Central memory CD8-positive, alpha-beta T cell (primary cell): ENCODE data around the gene NT5C1A.

Experiments
- ATAC-seq: fragments of 150-1000 bp; cut with Tn5 transposase; replicated peaks from 2 replicates; pipeline ENCODE4 v1.10.0; 2022; ENCODE audit warnings: mild to moderate bottlenecking, moderate FRiP score, moderate number of reproducible peaks; ENCODE audit not compliant: poor library complexity, severe bottlenecking; ENCODE audit errors: extremely low read depth
- DNase-seq, 2 donors: peaks; one replicate each; pipeline ENCODE4 v3.0.0; 2021; ENCODE audit warnings: low spot score in 2 of 2
- H3K27ac Mint-ChIP-seq: one replicate; pipeline ENCODE4 v1.8.0; 2022; ENCODE audit warnings: low read depth, mild to moderate bottlenecking, moderate library complexity, mixed read lengths
- H3K27me3 Mint-ChIP-seq: one replicate; pipeline ENCODE4 v1.8.0; 2022; ENCODE audit warnings: mixed read lengths
- H3K36me3 Mint-ChIP-seq: one replicate; pipeline ENCODE4 v1.8.0; 2022; ENCODE audit warnings: mild to moderate bottlenecking, moderate library complexity, mixed read lengths; ENCODE audit not compliant: insufficient read depth
- H3K4me1 Mint-ChIP-seq: one replicate; pipeline ENCODE4 v1.8.0; 2022; ENCODE audit warnings: mixed read lengths
- H3K4me3 Mint-ChIP-seq: one replicate; pipeline ENCODE4 v1.8.0; 2022; ENCODE audit warnings: mild to moderate bottlenecking, moderate library complexity, mixed read lengths
- H3K9me3 Mint-ChIP-seq: one replicate; pipeline ENCODE4 v1.8.0; 2022; ENCODE audit warnings: mixed read lengths

Gene NT5C1A

DNA sequence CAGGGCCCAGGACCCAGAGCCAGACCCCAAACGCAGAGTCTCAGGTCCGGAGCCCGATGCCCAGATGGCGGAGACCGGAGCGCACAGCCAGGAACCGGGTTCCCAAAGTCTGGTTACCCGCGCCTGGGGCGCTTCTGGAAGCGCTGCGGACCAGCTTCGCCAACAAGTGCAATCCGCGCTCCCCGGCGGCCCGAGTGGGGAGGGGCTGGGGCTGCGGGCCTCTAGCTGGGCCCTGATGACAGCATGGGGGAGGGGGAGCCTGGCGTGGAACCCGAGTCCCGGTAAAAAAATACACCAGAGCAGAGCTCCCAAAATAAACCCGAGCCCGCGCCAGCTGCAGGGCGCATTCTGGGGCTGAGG, 494 bp downstream of the NT5C1A start:
- Mint-ChIP-seq H3K36me3 (no peaks in the 10 kb centered on the region), H3K27ac (no peak overlapping the region), H3K4me3 (no peak overlapping the region), H3K4me1 (no peaks in the 10 kb centered on the region), H3K27me3 (peaks cover 51% of the 10 kb centered on the region), H3K9me3 (no peaks in the 10 kb centered on the region)
- ATAC-seq = no peak
- DNase-seq = no peak

DNA sequence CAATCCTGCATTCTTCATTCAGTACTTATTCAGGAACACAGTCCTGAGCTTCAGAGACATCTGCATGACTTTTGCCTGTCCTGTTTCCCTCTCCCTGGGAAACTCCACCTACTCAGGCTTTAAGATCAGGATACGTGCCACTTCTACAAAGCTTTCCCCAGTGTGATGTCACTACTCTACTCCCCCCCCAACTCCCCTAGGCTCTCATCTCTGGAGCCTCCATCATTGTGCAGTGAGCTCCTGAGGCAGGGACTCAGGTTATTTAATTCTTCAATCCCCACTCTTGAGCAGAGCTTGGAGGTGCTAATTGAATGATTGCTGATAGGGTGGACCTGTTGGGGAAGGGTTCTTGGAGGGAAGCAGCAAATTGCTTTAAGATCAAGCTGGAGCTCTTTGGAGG, 1.2 kb downstream of the NT5C1A start:
- Mint-ChIP-seq H3K9me3 (no peaks in the 10 kb centered on the region), H3K4me3 (no peak overlapping the region), H3K36me3 (no peaks in the 10 kb centered on the region), H3K27me3 (peaks cover 51% of the 10 kb centered on the region), H3K27ac (no peak overlapping the region), H3K4me1 (no peaks in the 10 kb centered on the region)
- DNase-seq (no peak), ATAC-seq (no peak)

DNA sequence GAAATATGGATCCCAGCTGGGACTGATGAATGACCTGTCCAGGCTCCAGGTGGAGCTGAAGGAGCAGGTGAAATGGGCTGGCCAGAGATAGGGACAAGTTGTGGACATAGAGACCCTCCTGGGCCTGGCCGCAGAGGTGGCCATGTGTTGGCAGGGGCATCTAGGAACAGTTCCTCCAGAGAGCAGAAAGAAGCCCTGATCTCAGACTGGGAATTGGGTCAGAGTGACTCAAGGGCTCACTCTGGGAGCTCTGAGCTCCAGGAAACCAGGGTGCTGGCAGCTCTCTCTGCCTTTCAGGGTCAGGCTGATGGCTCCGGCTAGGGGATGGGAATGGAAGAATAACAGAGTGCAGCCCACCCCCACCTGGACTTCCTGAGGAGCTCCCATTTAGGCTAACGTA, 3.0 kb downstream of the NT5C1A start:
- no peaks in the 10 kb centered on the region for H3K36me3 Mint-ChIP-seq
- H3K27me3 Mint-ChIP-seq = peaks cover 46% of the 10 kb centered on the region
- no peak overlapping the region for H3K4me3 Mint-ChIP-seq
- no peaks in the 10 kb centered on the region for H3K9me3 Mint-ChIP-seq
- no peak for DNase-seq
- no peaks in the 10 kb centered on the region for H3K4me1 Mint-ChIP-seq
- no peak for ATAC-seq
- H3K27ac Mint-ChIP-seq = no peak overlapping the region

DNA sequence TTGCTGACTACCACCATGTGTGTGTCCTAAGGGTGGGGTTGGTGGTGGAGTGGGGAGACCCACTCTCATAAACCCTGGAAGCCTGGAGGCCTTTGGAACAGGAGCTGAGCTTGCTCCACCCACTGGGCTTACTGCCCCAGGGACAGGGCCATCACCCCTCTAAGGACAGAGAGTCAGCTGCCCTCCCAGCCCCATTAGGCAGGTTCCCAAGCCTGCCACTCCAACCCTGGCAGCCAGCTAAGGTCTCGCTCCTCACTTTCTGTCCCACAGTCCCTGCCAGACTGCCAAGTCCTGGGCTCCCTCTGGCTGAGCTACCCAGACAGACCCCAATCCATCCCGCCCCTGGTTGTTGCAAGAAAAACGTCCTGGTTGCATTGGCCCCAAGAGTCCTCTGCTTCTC, 3.8 kb downstream of the NT5C1A start:
- Mint-ChIP-seq H3K36me3 (no peaks in the 10 kb centered on the region), H3K9me3 (no peaks in the 10 kb centered on the region), H3K4me3 (no peak overlapping the region), H3K27me3 (peaks cover 38% of the 10 kb centered on the region), H3K27ac (no peak overlapping the region), H3K4me1 (no peaks in the 10 kb centered on the region)
- DNase-seq (no peak), ATAC-seq (no peak)

DNA sequence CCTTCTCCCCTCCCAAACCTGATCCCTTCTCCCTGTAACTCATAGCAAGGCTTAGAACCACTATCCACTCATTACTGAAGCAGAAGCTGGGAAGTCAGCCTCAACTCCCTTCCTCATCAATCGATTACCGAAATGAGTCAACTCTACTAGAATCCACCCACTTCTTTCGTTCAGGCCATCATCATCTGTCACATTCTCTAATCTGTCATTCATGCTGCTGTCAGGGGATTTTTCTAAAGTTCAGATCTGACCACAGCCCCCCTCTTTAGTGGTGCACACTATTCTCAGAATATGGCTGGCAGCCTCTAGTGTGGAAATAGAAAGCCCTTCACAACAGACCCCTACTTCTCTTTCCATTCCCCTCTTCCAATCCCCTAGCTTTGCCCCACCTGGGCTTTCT, 5.1 kb downstream of the NT5C1A start:
- H3K4me3 Mint-ChIP-seq = no peak overlapping the region
- peaks cover 30% of the 10 kb centered on the region for H3K27me3 Mint-ChIP-seq
- H3K4me1 Mint-ChIP-seq = no peaks in the 10 kb centered on the region
- DNase-seq (no peak), ATAC-seq (no peak)
- no peak overlapping the region for H3K27ac Mint-ChIP-seq
- no peaks in the 10 kb centered on the region for H3K36me3 Mint-ChIP-seq
- H3K9me3 Mint-ChIP-seq = no peaks in the 10 kb centered on the region

DNA sequence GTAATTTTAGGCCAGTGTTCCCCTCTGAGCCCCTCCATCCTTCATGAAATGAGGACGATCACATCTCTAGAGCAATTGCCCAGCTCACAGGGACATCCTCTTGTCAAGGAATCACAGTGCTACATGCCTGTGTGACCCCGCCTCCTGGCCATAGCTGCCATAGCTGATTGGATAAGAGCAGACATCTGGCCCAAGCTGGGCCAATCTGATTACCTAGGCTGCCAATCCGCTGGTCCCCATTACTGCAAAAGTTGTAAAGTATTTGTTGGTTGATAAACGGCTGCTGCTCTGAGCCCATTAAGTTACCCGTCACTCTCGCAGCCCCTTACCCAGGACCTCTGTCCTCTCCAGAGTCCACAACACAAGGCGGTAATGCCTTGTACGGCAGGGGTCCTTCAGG, 8.3 kb downstream of the NT5C1A start:
- Mint-ChIP-seq H3K4me3 (no peak overlapping the region), H3K4me1 (no peaks in the 10 kb centered on the region), H3K27me3 (peaks cover 7% of the 10 kb centered on the region), H3K36me3 (no peaks in the 10 kb centered on the region), H3K9me3 (no peaks in the 10 kb centered on the region), H3K27ac (no peak overlapping the region)
- ATAC-seq (no peak), DNase-seq (no peak)

DNA sequence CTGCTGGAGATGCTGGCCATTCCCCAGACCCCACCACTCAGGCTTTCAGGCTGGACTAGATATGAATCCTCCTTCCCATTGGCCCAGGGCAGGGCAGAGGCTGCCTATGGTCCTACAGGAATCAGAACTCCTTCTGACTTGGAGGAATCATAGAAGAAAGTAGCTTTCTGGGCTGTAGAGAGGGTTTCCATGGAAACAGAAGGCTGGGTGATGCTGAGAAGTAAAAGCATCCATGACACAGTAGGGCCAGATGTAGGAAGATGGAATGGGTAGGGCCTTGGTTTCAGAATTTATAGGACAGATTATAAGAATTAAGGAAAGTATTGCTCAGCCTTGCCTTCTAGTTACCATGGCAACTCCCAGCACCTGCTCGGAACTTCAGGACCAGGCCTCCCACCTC, 9.0 kb downstream of the NT5C1A start:
- Mint-ChIP-seq H3K9me3 (no peaks in the 10 kb centered on the region), H3K27ac (no peak overlapping the region), H3K27me3 (peaks cover under 1% of the 10 kb centered on the region), H3K4me3 (no peak overlapping the region), H3K4me1 (peaks cover 4% of the 10 kb centered on the region), H3K36me3 (no peaks in the 10 kb centered on the region)
- ATAC-seq = no peak
- no peak for DNase-seq

DNA sequence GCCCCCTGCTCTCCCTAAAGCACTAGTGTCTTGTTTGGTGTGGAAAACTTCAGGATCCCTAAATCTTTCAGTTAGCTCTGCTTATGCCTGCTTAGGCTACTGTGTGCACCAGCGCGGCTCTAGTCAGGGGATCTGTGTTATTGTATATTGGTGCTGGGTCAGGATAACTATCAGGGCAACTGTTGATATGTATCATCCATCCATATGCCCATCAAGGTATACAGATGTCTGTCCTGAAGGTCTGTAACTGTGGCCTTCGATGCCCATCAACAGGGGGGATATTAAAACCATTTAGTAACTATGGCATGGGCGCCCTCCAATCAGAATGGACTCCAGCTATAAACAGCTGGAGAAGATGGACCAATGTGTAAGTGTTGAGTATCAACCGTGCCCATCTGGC, 12.4 kb downstream of the NT5C1A start:
- ATAC-seq (no peak), DNase-seq (no peak)
- Mint-ChIP-seq H3K9me3 (no peaks in the 10 kb centered on the region), H3K4me3 (no peak overlapping the region), H3K36me3 (no peaks in the 10 kb centered on the region), H3K4me1 (peaks cover 7% of the 10 kb centered on the region), H3K27ac (no peak overlapping the region), H3K27me3 (no peaks in the 10 kb centered on the region)

DNA sequence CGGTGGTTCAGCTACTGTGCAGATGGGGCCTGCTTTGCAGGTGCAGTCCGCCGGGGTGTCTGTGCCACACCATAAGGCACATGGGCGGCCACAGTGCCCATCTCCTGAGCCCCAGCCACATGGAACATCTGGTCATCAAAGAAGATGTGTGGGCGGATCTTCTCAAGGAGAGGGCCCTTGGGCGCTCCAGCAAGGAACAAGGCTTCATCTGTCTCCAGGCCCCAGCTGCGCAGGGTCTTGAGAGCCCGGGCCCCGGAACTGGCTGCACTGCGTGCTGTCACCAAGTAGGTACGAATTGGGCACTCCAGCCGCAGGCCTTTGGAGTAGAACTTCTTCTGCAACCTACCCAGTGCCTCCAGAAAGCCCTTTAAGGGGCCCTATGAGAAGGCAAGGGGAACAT, 12.8 kb downstream of the NT5C1A start:
- H3K36me3 Mint-ChIP-seq = no peaks in the 10 kb centered on the region
- H3K4me1 Mint-ChIP-seq = peaks cover 7% of the 10 kb centered on the region
- H3K27ac Mint-ChIP-seq = no peak overlapping the region
- H3K9me3 Mint-ChIP-seq = no peaks in the 10 kb centered on the region
- DNase-seq (no peak), ATAC-seq (no peak)
- H3K4me3 Mint-ChIP-seq = no peak overlapping the region
- peaks cover 3% of the 10 kb centered on the region for H3K27me3 Mint-ChIP-seq

DNA sequence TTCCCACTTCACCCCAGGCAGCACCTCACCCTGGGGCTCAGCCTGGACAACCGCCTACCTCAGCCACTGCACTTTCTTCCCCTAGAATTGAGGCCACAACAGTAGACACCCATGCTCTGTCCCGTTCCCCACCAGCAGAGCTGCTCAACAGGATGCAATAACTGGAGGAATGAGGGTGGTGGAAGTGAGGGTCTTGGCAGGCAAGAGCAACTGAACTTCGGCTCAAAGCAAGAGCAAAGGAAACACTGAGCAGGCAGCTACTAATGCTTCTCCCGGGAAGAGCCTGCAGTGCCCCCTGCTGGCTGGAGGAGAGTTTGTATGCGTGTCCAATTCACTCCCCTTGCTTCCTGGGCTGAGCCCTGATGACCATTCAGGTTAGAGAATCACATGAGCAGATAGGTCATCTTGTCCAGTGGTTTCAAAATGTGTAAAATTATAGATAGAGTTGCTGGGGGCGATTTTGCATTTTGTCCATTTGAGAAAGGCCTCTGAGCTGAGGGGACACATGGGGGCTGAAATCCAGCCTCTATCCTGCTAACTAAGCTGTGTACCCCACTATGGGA, 13.9 kb downstream of the NT5C1A start:
- no peaks in the 10 kb centered on the region for H3K9me3 Mint-ChIP-seq
- H3K4me1 Mint-ChIP-seq = peaks cover 7% of the 10 kb centered on the region
- H3K27me3 Mint-ChIP-seq = peaks cover 8% of the 10 kb centered on the region
- peak; percentile 17 to 26 for DNase-seq
- H3K27ac Mint-ChIP-seq = no peak overlapping the region
- ATAC-seq = peak; percentile 72
- H3K36me3 Mint-ChIP-seq = peaks cover 2% of the 10 kb centered on the region
- no peak overlapping the region for H3K4me3 Mint-ChIP-seq

DNA sequence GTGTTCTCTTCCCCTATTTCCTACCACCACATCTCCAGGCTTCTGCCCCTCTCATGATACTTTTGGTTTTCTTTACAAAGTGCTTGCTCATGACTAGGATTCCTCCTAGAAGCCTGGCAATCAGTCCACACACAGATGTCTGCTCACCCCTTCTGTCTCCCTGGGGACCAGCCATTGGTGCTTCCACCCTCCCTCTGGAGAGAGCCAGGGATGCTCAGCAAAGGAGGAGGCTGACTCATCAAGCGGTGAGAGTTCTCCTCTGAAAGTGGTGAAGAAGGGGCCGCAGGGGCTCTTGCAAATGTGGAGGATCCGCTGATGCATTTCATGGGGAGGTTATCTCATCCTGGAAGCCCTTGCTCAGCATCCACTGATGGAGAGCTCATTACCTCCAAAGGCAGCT, 14.5 kb downstream of the NT5C1A start:
- Mint-ChIP-seq H3K9me3 (no peaks in the 10 kb centered on the region), H3K36me3 (peaks cover 2% of the 10 kb centered on the region), H3K27me3 (peaks cover 8% of the 10 kb centered on the region), H3K27ac (no peak overlapping the region), H3K4me3 (no peak overlapping the region), H3K4me1 (peaks cover 7% of the 10 kb centered on the region)
- no peak for ATAC-seq
- no peak for DNase-seq

DNA sequence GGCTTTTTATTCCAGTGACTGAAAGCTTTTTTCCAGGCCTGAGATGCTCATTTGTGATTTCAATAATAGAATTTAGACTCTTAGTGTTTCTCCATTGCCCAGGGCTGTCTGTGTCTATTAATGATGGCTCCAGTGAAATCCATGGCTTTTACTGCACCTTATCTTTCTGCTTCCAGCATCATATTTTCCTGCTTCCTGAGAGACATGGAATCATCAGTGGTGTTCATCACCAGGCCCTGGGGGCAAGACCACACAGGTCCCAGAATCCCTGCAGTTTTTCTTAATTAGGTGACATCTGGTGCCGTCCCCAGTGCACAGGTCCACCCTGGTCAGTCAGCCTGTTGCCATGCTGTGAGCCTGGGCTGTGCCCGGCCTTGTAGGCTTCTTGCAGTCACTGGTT, 15.5 kb downstream of the NT5C1A start:
- peaks cover 2% of the 10 kb centered on the region for H3K36me3 Mint-ChIP-seq
- no peaks in the 10 kb centered on the region for H3K9me3 Mint-ChIP-seq
- H3K27me3 Mint-ChIP-seq = peaks cover 8% of the 10 kb centered on the region
- peaks cover 7% of the 10 kb centered on the region for H3K4me1 Mint-ChIP-seq
- no peak overlapping the region for H3K27ac Mint-ChIP-seq
- no peak overlapping the region for H3K4me3 Mint-ChIP-seq
- no peak for ATAC-seq
- DNase-seq = no peak

DNA sequence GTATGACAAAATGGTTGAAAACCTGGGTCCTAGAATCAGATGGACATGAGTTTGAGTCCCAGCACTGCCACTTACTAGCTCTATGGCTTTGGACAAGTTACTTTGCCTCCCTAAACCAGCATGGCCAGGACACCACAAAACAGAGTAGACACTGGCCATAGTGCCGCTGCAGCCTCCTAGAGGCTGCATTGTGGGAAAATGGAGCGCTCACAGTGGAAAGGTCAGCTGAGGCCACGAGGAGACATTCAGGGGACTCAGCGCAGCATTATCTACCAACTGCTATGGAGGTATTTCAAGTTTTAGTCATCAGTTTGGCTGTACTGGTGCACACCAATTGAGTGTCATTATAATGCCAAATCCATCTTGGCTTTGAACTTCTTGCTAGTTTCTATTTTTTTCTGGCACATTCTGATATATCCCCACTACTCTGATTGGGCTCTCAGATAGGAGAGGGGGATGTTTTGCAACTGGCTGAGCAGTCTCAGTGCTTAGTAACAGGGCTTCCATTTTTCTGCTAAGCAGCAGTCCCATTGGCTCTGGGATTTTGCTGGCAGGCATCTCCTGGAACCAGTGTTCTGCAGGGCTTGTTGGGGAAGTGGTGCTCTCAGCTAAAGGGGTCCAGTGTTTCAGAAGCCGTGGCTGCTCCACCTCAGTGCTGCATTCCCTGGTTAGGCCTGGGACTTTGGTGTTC, 16.2 kb downstream of the NT5C1A start:
- Mint-ChIP-seq H3K4me1 (peaks cover 7% of the 10 kb centered on the region), H3K9me3 (no peaks in the 10 kb centered on the region), H3K27ac (no peak overlapping the region), H3K36me3 (peaks cover 2% of the 10 kb centered on the region), H3K27me3 (peaks cover 8% of the 10 kb centered on the region), H3K4me3 (no peak overlapping the region)
- ATAC-seq (no peak), DNase-seq (no peak)
